Measurements from ENCODE around the gene ACOT11.
A peak's percentile ranks its signal among the peaks of the same experiment; 100 is the strongest.

Gene ACOT11

DNA sequence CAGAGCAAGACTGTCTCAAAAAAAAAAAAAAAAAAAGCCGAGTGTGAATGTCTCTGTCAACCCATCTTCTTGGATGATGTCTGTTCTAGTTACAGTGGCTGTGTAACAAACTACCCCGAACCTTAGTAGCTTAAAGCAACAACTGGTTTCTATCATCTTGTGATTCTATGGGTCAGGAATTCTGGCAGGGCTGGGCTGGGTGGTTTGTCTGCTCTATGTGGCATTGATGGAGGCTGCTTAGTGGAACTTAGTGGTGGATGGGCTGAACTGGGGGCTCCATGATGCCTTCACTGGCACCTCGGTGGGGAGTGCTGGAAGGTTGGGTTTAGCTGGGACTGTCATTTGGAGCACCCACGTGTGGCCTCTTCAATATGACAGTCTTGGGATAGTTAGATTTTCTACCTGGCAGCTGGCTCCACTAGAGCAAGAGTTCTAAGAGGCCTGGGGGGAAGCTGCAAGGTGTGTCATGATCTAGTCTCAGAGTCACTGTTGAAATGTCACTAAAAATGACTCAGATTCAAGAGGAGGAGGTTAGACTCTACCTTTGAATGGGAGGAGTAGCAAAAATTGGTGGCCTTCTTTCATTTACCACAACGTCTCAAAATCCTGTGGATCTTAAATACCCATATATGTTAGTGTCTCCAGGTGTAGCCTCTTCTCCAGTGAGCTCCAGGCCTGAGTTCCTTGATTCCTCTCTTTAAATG lies 18.6 kb downstream of the ACOT11 start:
- DNase-seq: no peak

- DNase-seq: no peak
Observed at GRCh38 chr1:54567961-54568360, 19.9 kb downstream of the ACOT11 start.

- DNase-seq: no peak
Observed at GRCh38 chr1:54569339-54569738, 21.3 kb downstream of the ACOT11 start.

- no peak for DNase-seq
Observed at GRCh38 chr1:54570161-54570560, 22.1 kb downstream of the ACOT11 start.

- no peak for DNase-seq
Observed at GRCh38 chr1:54571326-54571725, 23.3 kb downstream of the ACOT11 start.

DNA sequence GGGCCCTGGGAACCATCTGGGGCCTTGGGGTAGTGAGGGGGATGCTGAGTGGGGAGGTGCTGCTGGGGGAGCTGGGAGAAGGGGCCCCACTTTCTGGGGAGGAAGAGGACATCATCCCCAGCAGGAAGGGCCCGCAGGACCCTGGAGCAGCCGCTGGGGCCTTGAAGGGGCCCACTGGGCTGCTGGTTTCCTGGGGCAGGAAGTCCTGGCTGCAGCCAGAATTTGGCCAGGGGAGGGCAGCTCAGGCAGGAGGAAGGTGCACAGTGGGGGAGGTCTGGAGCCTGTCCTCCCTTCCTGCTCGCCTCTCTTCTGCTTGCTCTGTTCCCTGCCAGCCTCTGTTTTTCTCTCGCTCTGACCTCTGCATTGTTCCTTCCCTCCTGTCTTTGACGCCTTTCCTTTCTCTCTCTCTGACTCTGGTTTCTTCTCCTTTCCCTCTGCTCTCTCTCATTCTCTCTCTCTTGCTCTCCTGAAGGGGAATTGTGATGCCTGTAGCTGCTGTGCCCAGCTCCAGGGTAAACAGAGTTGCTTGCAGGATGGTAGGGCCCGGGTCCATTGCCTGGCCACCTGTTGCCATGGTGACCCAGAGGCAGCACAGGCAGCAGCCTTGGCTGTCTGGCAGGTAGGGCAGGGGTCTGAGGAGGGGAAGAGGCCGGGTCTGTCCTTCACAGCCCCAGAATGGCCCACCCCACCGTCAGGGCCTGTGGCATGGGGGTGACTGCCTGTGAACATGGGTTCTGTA lies 23.9 kb downstream of the ACOT11 start:
- DNase-seq: no peak

DNA sequence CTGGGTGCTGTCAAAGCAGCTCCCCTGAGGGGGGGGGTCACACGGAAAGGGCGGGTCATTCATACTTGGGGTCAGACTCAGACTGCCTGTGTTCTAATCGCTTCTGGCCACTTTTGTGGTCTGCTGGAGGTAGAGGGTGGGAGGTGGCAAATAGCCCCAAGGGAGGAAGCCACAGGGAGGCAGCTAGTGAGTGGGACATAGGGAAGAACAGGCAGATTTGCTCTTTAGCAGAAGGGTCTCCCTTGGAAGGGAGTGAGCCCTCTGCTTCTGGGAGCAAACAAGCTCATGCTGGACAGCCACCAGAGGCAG lies 24.5 kb downstream of the ACOT11 start:
- DNase-seq: no peak

GRCh38 chr1:54574158-54574778 lies 26.2 kb downstream of the ACOT11 start:
- no peak for DNase-seq

DNA sequence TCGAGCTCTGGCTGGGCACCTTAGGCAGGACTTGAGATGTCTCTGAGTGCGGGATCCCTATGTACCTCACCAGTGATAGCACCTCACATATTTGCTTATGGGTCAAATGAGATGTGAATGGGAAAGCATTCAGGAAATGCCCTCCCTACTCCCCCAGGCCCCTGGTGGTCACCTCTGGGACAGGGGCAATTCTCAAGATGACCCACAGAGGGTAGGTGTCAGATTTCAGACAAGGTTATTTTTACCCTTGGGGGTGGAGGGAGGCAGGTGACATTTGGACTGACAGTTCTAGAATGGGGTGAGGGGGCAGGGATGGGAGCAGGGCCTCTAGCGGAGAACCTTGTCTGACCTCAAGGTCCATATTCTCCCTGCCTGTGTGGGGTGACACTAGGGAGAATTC lies 27.1 kb downstream of the ACOT11 start:
- DNase-seq: no peak

DNA sequence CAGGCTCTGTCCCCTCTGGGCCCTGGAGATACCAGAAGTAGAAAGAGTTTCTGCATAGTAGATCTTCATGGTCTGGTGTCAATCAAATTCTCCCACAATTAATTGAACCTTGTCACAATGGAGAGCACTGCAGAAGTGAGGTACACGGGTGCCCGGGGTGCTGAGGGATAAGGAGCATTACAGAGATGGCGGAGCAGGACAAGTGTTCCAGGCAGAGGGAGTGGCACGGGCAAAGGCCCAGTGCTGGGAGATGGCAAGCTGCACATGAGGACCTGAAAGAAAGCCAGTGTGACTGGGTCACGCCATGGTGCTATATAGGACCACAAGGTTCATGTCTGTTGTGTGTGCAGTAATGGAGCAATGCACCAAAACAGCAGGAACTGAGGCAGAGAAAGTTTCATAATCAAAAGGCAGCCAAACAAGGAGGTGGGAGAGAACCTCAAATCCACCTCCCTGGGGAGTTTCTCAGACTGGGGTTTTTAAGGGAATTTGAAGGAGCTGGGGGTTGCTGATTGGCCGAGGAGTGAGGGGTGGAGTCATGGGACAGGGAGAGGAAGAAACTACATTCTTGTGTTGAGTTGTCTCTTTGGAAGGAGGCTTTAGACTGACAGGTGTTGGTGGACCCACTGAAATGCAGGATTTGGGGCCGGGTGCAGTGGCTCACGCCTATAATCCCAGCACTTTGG lies 27.7 kb downstream of the ACOT11 start:
- no peak for DNase-seq

DNA sequence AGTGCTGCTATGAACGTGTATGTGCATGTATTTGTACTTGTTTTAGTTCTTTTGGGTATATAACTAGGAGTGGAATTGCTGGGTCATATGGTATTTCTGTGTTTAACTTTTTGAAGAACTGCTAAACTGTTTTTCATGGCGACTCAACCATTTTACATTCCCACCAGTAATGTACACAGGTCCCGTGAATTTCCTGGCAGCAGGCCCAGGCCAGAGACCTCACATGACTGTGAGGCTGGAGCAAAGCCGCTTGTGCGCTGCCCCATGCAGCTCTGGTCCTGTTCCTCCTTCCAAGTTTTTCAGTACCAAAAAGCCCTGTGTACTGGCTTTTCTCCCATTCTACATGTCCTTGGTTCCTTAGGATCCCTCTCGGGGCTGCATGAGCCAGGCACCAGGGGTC lies 29.6 kb downstream of the ACOT11 start:
- DNase-seq: peak in 1 of 2 experiments; percentile 43

- no peak for DNase-seq
Observed at GRCh38 chr1:54579337-54579781, 31.3 kb downstream of the ACOT11 start.

GRCh38 chr1:54580856-54581550 lies 33.0 kb downstream of the ACOT11 start:
- no peak for DNase-seq

DNA sequence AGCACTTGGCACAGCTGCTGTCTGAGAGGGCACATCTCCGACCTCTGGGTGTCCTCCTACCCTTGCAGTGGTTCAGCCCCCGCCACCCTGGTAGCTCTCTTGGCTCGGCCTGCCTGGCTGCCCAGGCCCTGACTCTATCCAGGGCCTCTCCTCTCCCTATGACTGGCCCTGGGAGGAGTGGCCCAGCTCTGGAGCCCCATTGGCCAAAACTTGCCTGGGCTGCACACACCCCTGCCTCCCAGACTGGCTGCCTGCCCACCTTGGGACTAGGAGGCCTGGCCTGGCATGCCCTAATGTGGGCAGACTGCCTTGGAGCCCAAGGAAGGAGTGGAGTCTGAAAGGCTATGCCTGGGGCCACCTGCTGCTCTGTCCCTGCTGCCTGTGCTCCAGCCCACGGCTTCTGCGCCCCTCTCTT lies 33.6 kb downstream of the ACOT11 start:
- peak in 1 of 2 experiments; percentile 22 for DNase-seq

GRCh38 chr1:54582566-54583306 lies 34.7 kb downstream of the ACOT11 start:
- no peak for DNase-seq

DNA sequence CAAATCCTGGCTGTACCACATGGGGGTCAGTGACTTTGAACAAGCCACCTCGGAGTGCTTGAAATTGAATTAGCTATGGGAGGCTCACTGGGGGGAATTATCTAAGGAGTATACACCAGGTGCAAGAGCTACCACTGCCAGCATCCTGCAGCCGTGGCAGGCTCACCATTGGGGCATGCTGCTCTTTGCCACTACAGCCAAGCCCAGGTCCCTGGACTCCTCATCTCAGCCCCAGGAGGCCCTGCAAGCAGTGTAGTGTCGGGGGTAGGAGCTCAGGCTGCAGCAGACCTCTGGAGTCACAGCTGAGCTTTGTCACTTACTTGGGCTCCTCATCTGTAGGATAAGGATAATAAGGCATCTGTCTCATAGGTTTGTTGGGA lies 35.3 kb downstream of the ACOT11 start:
- no peak for DNase-seq

- no peak for DNase-seq
Observed at GRCh38 chr1:54583871-54584270, 35.8 kb downstream of the ACOT11 start.

GRCh38 chr1:54584575-54584974 lies 36.5 kb downstream of the ACOT11 start:
- no peak for DNase-seq

GRCh38 chr1:54585181-54586066 lies 37.4 kb downstream of the ACOT11 start:
- DNase-seq: no peak

DNA sequence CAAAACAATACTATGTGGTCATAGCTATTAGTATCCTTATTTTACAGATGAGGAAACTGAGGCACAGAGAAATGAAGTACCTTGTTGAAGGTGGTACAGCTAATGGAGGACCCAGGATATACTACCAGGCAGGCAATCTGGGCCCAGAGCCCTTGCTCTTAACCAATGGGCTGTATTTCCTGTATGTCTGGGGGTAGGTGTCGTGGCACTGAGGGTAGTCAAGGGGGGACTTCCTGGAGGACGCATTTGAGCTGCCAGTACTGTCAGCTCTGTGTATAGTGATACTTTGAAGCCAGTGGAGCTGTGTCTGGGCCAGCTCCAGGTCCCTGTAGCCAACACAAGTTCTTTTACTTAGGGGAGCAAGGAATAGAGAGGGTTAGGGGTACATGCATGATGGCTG lies 40.3 kb downstream of the ACOT11 start:
- DNase-seq: no peak

- DNase-seq: no peak
Observed at GRCh38 chr1:54591127-54591756, 43.2 kb downstream of the ACOT11 start.

All from SHP77 (cell line).